ENCODE measurements around the gene CENATAC. TPM values are rescaled to one million over a fixed set of nuclear protein-coding genes. Genes with fewer than 3 reads are reported as not detected.
"Not testable (repeated sequence)": the region's sequence is repeated elsewhere in the genome, so short reads cannot be mapped to it uniquely, and the experiment has no call there.

Gene CENATAC
- total RNA-seq: 10 to 100 TPM; 17.4 to 18.0 TPM

DNA sequence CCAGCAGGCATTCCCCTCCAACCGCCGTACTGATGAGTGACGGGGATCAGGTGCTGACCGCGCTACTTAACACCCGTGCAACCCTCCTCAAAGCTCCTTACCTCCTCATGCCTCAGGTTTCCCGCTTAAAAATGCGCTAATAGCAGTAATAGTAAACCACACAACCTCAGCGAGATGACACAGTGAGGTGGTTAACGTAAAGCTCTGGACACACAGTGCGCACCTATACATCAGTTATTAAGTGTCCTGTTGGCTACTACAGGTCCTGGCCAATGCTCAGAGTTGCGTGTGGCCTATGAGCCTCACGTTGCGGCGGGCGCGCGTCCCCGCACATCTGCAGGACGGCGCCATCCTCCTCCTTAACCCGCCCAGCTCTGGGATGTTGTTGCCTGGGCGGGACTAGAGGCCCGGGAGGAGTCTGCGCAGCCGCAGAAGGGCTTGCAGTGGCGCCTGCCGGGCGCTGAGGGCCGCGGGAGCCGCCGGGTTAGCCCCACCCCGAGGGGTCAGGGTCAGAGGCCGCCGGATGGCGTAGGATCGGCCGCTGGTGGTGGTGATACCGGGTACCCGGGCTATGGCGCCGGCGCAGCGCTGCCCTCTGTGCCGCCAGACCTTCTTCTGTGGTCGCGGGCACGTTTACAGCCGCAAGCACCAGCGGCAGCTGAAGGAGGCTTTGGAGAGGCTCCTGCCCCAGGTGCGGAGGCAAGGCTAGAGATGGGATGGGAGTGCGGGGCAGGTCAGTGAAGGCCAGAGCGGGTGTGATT lies at the start of gene CENATAC:
TSS of gene CENATAC (plus strand) at position 512 of the 761 bp plus-strand sequence. CDS start at position 572, 60 bp downstream.
- Mint-ChIP-seq H3K4me1 (ENCODE audit: low read depth) (peaks cover 33% of the 10 kb centered on the region), H3K9me3 (no peaks in the 10 kb centered on the region), H3K27me3 (ENCODE audit: low read depth) (no peaks in the 10 kb centered on the region), H3K4me3 (peak within 1 kb of the TSS; percentile 88), H3K27ac (peak within 1 kb of the TSS; percentile 96), H3K36me3 (ENCODE audit: low read depth) (peaks cover 33% of the 10 kb centered on the region)
- intact Hi-C loops (cut with micrococcal nuclease): loop anchor here (1.0 to 5.0 kb wide), 9 partner anchors 20 to 323 kb away; partner anchors contain the start of genes CBL, DDX6, HYOU1 and RPS25
- CTCF ChIA-PET: interaction anchor here (0.6 to 2.2 kb wide), 4 partner anchors 19 to 184 kb away, joined by 3 to 6 read pairs (median 4); no protein-coding TSS in a partner anchor
- DNase-seq: peak; percentile 98

DNA sequence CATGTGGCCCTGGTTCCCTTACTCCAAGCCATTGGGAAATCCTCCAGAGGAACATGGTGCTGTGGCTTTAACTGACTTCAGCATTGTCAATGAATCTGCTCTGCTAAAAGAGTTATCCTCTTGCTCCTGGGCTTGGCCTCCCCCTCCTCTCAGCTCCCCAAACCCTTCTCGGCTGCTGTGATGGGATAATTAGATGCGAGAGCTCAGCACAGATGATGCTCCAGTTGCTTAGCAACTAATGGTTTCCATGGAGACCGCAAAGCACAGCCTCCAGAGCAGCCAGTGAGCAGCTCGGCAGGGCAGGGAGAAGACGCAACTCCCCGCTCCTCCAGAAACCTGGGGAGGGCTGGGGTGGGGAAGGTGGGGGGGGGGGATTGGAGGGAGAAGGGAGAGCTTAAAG lies 44.7 kb upstream of the CENATAC start:
- intact Hi-C loops (cut with micrococcal nuclease): no loop called here
- peaks cover 5% of the 10 kb centered on the region for H3K4me1 Mint-ChIP-seq (ENCODE audit: low read depth)
- no peak overlapping the region for H3K4me3 Mint-ChIP-seq
- CTCF ChIA-PET: interaction anchor here (1.0 kb wide), 1 partner anchor 45 kb away, joined by 4 read pairs; no protein-coding TSS in a partner anchor
- H3K27me3 Mint-ChIP-seq (ENCODE audit: low read depth): no peaks in the 10 kb centered on the region
- DNase-seq: no peak
- H3K27ac Mint-ChIP-seq: no peak overlapping the region
- H3K36me3 Mint-ChIP-seq (ENCODE audit: low read depth): no peaks in the 10 kb centered on the region
- no peaks in the 10 kb centered on the region for H3K9me3 Mint-ChIP-seq

DNA sequence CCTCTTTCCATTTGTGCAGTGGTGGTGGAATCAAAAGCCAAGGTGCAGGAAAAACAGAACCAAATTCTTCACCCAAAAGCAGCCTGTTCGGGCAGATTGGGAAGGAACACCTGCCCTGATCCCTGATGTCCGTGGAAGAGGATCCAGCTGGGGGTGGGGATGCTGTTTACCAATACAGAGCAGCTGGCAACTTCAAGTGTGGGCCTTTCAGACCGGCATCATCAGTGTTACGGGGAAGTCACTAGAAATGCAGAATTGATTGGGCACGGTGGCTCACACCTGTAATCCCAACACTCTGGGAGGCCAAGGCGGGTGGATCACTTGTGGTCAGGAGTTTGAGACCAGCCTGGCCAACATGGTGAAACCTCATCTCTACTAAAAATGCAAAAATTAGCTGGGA lies 44.0 kb upstream of the CENATAC start:
- CTCF ChIA-PET: interaction anchor here (0.8 to 1.6 kb wide), 8 partner anchors 9 to 295 kb away, joined by 4 to 8 read pairs (median 4); partner anchors contain the start of gene DDX6
- H3K36me3 Mint-ChIP-seq (ENCODE audit: low read depth); H3K4me1 Mint-ChIP-seq (ENCODE audit: low read depth); H3K4me3 Mint-ChIP-seq; H3K9me3 Mint-ChIP-seq; DNase-seq; H3K27me3 Mint-ChIP-seq (ENCODE audit: low read depth); intact Hi-C loops (cut with micrococcal nuclease); H3K27ac Mint-ChIP-seq: not testable (repeated sequence)

GRCh38 chr11:118956094-118956846 lies 41.7 kb upstream of the CENATAC start, which contains the start of gene UPK2:
UPK2 (plus strand) TSS chr11:118956298; CDS start chr11:118956351, 53 bp downstream.
- peak; percentile 95 for DNase-seq
- no peaks in the 10 kb centered on the region for H3K27me3 Mint-ChIP-seq (ENCODE audit: low read depth)

DNA sequence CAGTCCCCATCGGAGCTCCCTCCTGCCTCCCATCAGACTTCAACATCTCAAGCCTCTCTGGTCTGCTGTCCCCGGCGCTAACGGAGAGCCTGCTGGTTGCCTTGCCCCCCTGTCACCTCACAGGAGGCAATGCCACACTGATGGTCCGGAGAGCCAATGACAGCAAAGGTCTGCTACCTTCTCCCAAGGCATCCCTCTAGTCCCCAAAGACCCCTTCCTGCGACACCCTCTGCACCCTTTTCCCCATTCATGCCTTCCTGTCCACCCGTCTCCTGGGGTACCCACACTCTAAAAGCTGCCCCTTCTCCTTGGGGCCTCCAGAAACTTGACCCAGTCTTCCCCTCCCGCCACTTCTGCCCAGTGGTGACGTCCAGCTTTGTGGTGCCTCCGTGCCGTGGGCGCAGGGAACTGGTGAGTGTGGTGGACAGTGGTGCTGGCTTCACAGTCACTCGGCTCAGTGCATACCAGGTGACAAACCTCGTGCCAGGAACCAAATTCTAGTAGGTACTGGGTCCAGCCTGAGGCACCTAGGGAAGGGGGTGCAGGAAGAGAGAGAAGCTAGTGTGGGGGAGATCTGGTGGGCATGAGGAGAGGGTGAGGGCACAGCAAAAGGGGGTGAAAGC lies 41.0 kb upstream of the CENATAC start:
- Mint-ChIP-seq H3K4me1 (ENCODE audit: low read depth) (peaks cover 5% of the 10 kb centered on the region), H3K27me3 (ENCODE audit: low read depth) (no peaks in the 10 kb centered on the region), H3K27ac (no peak overlapping the region), H3K4me3 (no peak overlapping the region), H3K36me3 (ENCODE audit: low read depth) (no peaks in the 10 kb centered on the region), H3K9me3 (no peaks in the 10 kb centered on the region)
- intact Hi-C loops (cut with micrococcal nuclease): loop anchor here (1.0 to 2.0 kb wide), 5 partner anchors 27 to 362 kb away; no protein-coding TSS in a partner anchor
- CTCF ChIA-PET: interaction anchor here (0.7 to 7.0 kb wide), 14 partner anchors 9 to 297 kb away, joined by 3 to 49 read pairs (median 5); no protein-coding TSS in a partner anchor
- no peak for DNase-seq

More at GRCh38 chr11:118956094-118956846, 41.7 kb upstream of the CENATAC start, which contains the start of gene UPK2:
- CTCF ChIA-PET: interaction anchor here (0.6 to 7.0 kb wide), 11 partner anchors 13 to 296 kb away, joined by 3 to 49 read pairs (median 7); no protein-coding TSS in a partner anchor
- Mint-ChIP-seq H3K36me3 (ENCODE audit: low read depth) (no peaks in the 10 kb centered on the region), H3K9me3 (no peaks in the 10 kb centered on the region), H3K4me1 (ENCODE audit: low read depth) (peaks cover 5% of the 10 kb centered on the region), H3K4me3 (no peak within 1 kb of the TSS), H3K27ac (no peak within 1 kb of the TSS)
- intact Hi-C loops (cut with micrococcal nuclease): loop anchor here (1.0 to 2.0 kb wide), 5 partner anchors 26 to 361 kb away; no protein-coding TSS in a partner anchor

- Mint-ChIP-seq H3K4me3 (no peak overlapping the region), H3K27ac (no peak overlapping the region), H3K9me3 (no peaks in the 10 kb centered on the region), H3K36me3 (ENCODE audit: low read depth) (no peaks in the 10 kb centered on the region), H3K27me3 (ENCODE audit: low read depth) (no peaks in the 10 kb centered on the region), H3K4me1 (ENCODE audit: low read depth) (peaks cover 5% of the 10 kb centered on the region)
- intact Hi-C loops (cut with micrococcal nuclease): loop anchor here (2.0 kb wide), 1 partner anchor 363 kb away; no protein-coding TSS in a partner anchor
- no peak for DNase-seq
- CTCF ChIA-PET: interaction anchor here (0.7 to 7.0 kb wide), 14 partner anchors 8 to 297 kb away, joined by 3 to 49 read pairs (median 5); no protein-coding TSS in a partner anchor
These were observed 40.4 kb upstream of the CENATAC start for GRCh38 chr11:118957549-118957948.

GRCh38 chr11:118957968-118958367 lies 40.0 kb upstream of the CENATAC start:
- peaks cover 5% of the 10 kb centered on the region for H3K4me1 Mint-ChIP-seq (ENCODE audit: low read depth)
- no peak for DNase-seq
- intact Hi-C loops (cut with micrococcal nuclease): loop anchor here (2.0 kb wide), 1 partner anchor 363 kb away; no protein-coding TSS in a partner anchor
- H3K4me3 Mint-ChIP-seq: no peak overlapping the region
- no peak overlapping the region for H3K27ac Mint-ChIP-seq
- CTCF ChIA-PET: interaction anchor here (0.7 to 7.0 kb wide), 11 partner anchors 8 to 298 kb away, joined by 3 to 49 read pairs (median 7); no protein-coding TSS in a partner anchor
- no peaks in the 10 kb centered on the region for H3K36me3 Mint-ChIP-seq (ENCODE audit: low read depth)
- no peaks in the 10 kb centered on the region for H3K27me3 Mint-ChIP-seq (ENCODE audit: low read depth)
- no peaks in the 10 kb centered on the region for H3K9me3 Mint-ChIP-seq

DNA sequence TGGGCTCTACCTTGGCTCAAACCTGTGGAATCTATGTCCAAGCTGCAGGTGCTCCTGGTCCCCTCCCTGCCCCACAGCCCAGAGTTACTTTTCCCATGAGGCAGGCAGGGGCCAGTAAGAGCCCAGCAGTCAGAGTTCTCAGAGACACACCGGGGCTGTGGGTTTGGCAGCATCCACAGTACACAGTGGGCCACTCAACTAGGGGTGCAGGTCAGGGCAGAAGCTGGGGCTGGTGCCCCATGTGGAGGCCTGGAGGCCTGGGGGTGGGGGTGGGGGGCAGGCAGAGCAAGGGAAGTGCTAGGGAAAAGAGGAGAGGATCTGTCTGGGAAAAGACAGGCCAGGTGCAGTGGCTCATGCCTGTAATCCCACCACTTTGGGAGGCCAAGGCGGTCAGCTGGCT lies 39.4 kb upstream of the CENATAC start:
- H3K27me3 Mint-ChIP-seq (ENCODE audit: low read depth): no peaks in the 10 kb centered on the region
- H3K36me3 Mint-ChIP-seq (ENCODE audit: low read depth): no peaks in the 10 kb centered on the region
- H3K4me3 Mint-ChIP-seq: no peak overlapping the region
- H3K4me1 Mint-ChIP-seq (ENCODE audit: low read depth): peaks cover 5% of the 10 kb centered on the region
- no peaks in the 10 kb centered on the region for H3K9me3 Mint-ChIP-seq
- intact Hi-C loops (cut with micrococcal nuclease): no loop called here
- CTCF ChIA-PET: interaction anchor here (0.6 to 7.0 kb wide), 4 partner anchors 9 to 269 kb away, joined by 3 to 49 read pairs (median 4); no protein-coding TSS in a partner anchor
- DNase-seq: no peak
- H3K27ac Mint-ChIP-seq: no peak overlapping the region

DNA sequence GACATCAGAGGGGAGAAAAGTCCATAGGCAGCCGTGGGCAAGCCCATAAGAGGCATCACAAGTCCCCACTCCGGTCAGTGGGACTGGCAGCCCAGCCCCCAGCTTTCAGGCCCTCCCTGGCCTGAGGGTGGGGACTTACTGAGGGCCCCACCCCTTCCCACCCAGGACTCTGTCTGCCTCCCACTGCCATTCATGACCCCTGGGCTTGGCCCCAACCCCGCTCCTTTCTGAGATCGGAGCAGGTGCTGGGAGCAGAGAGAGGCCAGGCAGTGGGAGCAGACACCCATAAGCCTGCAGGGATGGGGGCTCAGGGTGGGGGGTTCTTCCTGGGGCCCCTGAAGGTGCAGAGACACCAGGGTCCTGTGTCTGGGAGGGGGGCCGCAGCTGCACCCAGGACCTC lies 36.7 kb upstream of the CENATAC start:
- Mint-ChIP-seq H3K9me3 (no peaks in the 10 kb centered on the region), H3K4me1 (ENCODE audit: low read depth) (peaks cover 5% of the 10 kb centered on the region), H3K27me3 (ENCODE audit: low read depth) (no peaks in the 10 kb centered on the region), H3K4me3 (no peak overlapping the region), H3K27ac (no peak overlapping the region), H3K36me3 (ENCODE audit: low read depth) (no peaks in the 10 kb centered on the region)
- intact Hi-C loops (cut with micrococcal nuclease): no loop called here
- DNase-seq: no peak
- CTCF ChIA-PET: interaction anchor here (0.6 to 7.0 kb wide), 5 partner anchors 31 to 366 kb away, joined by 3 to 49 read pairs (median 4); no protein-coding TSS in a partner anchor

GRCh38 chr11:118961591-118961990 lies 36.3 kb upstream of the CENATAC start:
- H3K27ac Mint-ChIP-seq: no peak overlapping the region
- CTCF ChIA-PET: interaction anchor here (0.6 to 7.0 kb wide), 4 partner anchors 35 to 367 kb away, joined by 3 to 49 read pairs (median 4); no protein-coding TSS in a partner anchor
- no peaks in the 10 kb centered on the region for H3K9me3 Mint-ChIP-seq
- DNase-seq: no peak
- intact Hi-C loops (cut with micrococcal nuclease): no loop called here
- no peak overlapping the region for H3K4me3 Mint-ChIP-seq
- no peaks in the 10 kb centered on the region for H3K27me3 Mint-ChIP-seq (ENCODE audit: low read depth)
- no peaks in the 10 kb centered on the region for H3K36me3 Mint-ChIP-seq (ENCODE audit: low read depth)
- peaks cover under 1% of the 10 kb centered on the region for H3K4me1 Mint-ChIP-seq (ENCODE audit: low read depth)

DNA sequence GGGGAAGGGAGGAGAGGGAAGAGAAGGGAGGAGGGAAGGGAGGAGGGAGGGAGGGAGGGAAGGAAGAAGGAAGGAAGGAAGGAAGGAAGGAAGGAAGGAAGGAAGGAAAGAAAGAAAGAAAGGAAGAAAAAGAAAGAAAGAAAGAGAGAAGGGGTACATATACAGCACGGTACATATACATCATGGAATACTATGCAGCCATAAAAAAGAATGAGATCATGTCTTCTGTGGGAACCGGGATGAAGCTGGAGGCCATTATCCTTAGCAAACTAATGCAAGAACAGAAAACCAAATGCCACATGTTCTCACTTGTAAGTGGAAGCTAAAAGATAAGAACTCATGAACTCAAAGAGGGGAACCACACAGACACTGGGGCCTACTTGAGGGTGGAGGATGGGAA lies 28.4 kb upstream of the CENATAC start:
- H3K9me3 Mint-ChIP-seq; DNase-seq; H3K27ac Mint-ChIP-seq; intact Hi-C loops (cut with micrococcal nuclease); H3K36me3 Mint-ChIP-seq (ENCODE audit: low read depth); H3K4me3 Mint-ChIP-seq; CTCF ChIA-PET; H3K27me3 Mint-ChIP-seq (ENCODE audit: low read depth); H3K4me1 Mint-ChIP-seq (ENCODE audit: low read depth): not testable (repeated sequence)

Data from activated naive CD4-positive, alpha-beta T cell treated with anti-CD3 and anti-CD28 coated beads for 36 hours (primary cell).